Measurements from ENCODE around the gene C11orf21. TPM values are rescaled to one million over a fixed set of nuclear protein-coding genes. Genes with fewer than 3 reads are reported as not detected.
A peak's percentile ranks its signal among the peaks of the same experiment; 100 is the strongest.

Gene C11orf21
- total RNA-seq, 4 donors from 2014 or later, result 1.1 to 2.8 (median 1.2) TPM

- no peak for DNase-seq (ENCODE audit: low spot score)
- no peak for ATAC-seq (ENCODE audit: low FRiP score)
- no peak for TF ChIP-seq CTCF (IDR thresholded peaks at IDR 0.05)
These were observed 7.0 kb upstream of the C11orf21 start for GRCh38 chr11:2308713-2309112.

GRCh38 chr11:2307501-2308331, 6.0 kb upstream of the C11orf21 start:
- ATAC-seq (ENCODE audit: low FRiP score), result no peak
- DNase-seq (ENCODE audit: low spot score), result no peak
- no peak for TF ChIP-seq CTCF (IDR thresholded peaks at IDR 0.05)

GRCh38 chr11:2306877-2307500, 5.3 kb upstream of the C11orf21 start:
- peak; percentile 12 for ATAC-seq (ENCODE audit: low FRiP score)
- DNase-seq (ENCODE audit: low spot score), result no peak
- no peak for TF ChIP-seq CTCF (IDR thresholded peaks at IDR 0.05)

GRCh38 chr11:2306452-2306823, 4.7 kb upstream of the C11orf21 start:
- peak; percentile 45 for ATAC-seq (ENCODE audit: low FRiP score)
- no peak for DNase-seq (ENCODE audit: low spot score)
- no peak for TF ChIP-seq CTCF (IDR thresholded peaks at IDR 0.05)

GRCh38 chr11:2305788-2306451, 4.2 kb upstream of the C11orf21 start:
- no peak for ATAC-seq (ENCODE audit: low FRiP score)
- DNase-seq (ENCODE audit: low spot score), result peak; percentile 23
- TF ChIP-seq CTCF (IDR thresholded peaks at IDR 0.05), result no peak

- TF ChIP-seq CTCF (IDR thresholded peaks at IDR 0.05), result peak in 2 of 3 donors; percentile 32 to 87
- ATAC-seq (ENCODE audit: low FRiP score) (peak; percentile 58), DNase-seq (ENCODE audit: low spot score) (peak; percentile 86)
These were observed 3.5 kb upstream of the C11orf21 start for GRCh38 chr11:2305140-2305778.

Measured in omental fat pad (tissue), 4 donors.